Neural crest cell (in vitro differentiated cells): Measurements from ENCODE around the gene CBR1. TPM values are rescaled to one million over a fixed set of nuclear protein-coding genes. Genes with fewer than 3 reads are reported as not detected.

Experiments used
- DNase-seq: peaks from one replicate; pipeline ENCODE4 v3.0.0; 2021; ENCODE audit warnings: low read depth, mixed read lengths, low spot score
- H3K27ac Mint-ChIP-seq: one replicate; pipeline ENCODE4 v1.8.0; 2021; ENCODE audit warnings: mild to moderate bottlenecking, mixed read lengths; ENCODE audit not compliant: unreplicated experiment
- H3K27me3 Mint-ChIP-seq: 2 replicates; pipeline ENCODE4 v1.8.0; 2021; ENCODE audit warnings: low read depth, mild to moderate bottlenecking, mixed read lengths
- H3K36me3 Mint-ChIP-seq: 2 replicates; pipeline ENCODE4 v1.8.0; 2021; ENCODE audit warnings: low read depth, mild to moderate bottlenecking, mixed read lengths
- H3K4me1 Mint-ChIP-seq: 2 replicates; pipeline ENCODE4 v1.8.0; 2021; ENCODE audit warnings: mixed read lengths
- H3K4me3 Mint-ChIP-seq: one replicate; pipeline ENCODE4 v1.8.0; 2021; ENCODE audit warnings: mild to moderate bottlenecking, mixed read lengths
- H3K9me3 Mint-ChIP-seq: 2 replicates; pipeline ENCODE4 v1.8.0; 2021; ENCODE audit warnings: mixed read lengths
- total RNA-seq: library from RNA; stranded (reverse); gene quantifications from 2 replicates; pipeline ENCODE4 v1.2.1, GENCODE V29; 2021
- TF ChIP-seq, protein P1 (sequence below): fragments of 200-600 bp; sonication (generic); conservative IDR thresholded peaks from 2 replicates; pipeline ENCODE4 v1.5.0; 2021; ENCODE audit warnings: antibody characterized with exemption, mild to moderate bottlenecking

CBR1 gene
- total RNA-seq, 1 donor from 2014 or later, result 2.1 TPM

DNA sequence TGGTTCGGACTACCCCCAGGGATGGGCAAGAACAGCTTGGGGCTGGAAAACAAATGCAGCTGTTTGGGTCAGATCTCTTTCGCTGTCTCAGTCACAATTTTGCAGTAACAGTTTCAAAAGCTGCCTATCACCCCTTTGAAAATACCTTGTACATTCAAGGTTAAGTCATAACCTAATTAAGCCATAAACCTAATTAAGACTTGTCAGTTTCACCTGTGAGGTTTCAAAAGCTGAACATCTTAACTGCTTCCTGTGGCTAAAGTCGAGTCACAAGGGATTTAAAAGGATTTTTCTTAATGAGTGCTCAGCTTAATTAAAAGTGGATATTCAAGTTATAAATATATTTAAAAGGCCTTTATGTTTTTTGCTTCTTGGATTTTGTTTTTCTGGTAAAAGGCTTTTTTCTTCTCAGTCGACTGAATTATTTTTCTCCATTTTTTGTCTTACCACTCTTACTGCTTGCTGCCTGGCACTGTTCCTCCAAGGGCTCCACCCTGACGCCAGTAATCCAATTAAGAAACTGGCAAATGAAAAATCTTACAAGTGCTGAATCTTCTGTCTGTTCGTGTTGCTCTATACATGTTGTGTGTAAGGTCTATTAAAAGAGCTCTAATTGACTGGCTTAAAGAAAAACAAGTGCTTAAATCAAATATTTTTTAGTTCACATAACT, 31.3 kb downstream of the CBR1 start:
- Mint-ChIP-seq H3K9me3 (peaks cover 7% of the 10 kb centered on the region), H3K27ac (no peak overlapping the region), H3K4me3 (no peak overlapping the region), H3K4me1 (peaks cover 6% of the 10 kb centered on the region), H3K36me3 (peaks cover 4% of the 10 kb centered on the region), H3K27me3 (peaks cover 73% of the 10 kb centered on the region)
- TF ChIP-seq, protein P1, sequence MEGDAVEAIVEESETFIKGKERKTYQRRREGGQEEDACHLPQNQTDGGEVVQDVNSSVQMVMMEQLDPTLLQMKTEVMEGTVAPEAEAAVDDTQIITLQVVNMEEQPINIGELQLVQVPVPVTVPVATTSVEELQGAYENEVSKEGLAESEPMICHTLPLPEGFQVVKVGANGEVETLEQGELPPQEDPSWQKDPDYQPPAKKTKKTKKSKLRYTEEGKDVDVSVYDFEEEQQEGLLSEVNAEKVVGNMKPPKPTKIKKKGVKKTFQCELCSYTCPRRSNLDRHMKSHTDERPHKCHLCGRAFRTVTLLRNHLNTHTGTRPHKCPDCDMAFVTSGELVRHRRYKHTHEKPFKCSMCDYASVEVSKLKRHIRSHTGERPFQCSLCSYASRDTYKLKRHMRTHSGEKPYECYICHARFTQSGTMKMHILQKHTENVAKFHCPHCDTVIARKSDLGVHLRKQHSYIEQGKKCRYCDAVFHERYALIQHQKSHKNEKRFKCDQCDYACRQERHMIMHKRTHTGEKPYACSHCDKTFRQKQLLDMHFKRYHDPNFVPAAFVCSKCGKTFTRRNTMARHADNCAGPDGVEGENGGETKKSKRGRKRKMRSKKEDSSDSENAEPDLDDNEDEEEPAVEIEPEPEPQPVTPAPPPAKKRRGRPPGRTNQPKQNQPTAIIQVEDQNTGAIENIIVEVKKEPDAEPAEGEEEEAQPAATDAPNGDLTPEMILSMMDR, result no peak
- DNase-seq, result no peak

DNA sequence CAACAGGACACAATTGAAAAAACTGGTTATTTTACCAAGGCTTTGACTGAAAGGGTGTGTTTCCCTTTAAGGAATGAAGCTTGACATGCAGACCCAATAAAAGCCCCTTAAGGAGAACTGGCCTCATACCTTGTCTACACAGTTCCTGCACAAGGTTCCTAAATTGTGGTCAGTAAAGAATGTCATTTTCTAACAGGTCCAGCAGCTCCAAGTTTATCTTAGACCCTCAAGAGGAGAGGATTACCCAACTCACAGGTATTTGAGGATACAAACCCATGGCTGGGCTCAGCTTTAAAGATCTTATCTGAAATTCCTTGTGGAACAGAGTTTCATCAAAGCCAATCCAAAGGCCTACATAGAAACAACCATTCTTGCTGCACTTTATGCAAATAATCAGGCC, 33.6 kb downstream of the CBR1 start:
- H3K36me3 Mint-ChIP-seq, result peaks cover 4% of the 10 kb centered on the region
- H3K4me3 Mint-ChIP-seq, result no peak overlapping the region
- H3K27me3 Mint-ChIP-seq, result peaks cover 82% of the 10 kb centered on the region
- H3K9me3 Mint-ChIP-seq, result peaks cover 10% of the 10 kb centered on the region
- TF ChIP-seq, protein P1, result no peak
- H3K27ac Mint-ChIP-seq, result no peak overlapping the region
- no peak for DNase-seq
- peaks cover 6% of the 10 kb centered on the region for H3K4me1 Mint-ChIP-seq

DNA sequence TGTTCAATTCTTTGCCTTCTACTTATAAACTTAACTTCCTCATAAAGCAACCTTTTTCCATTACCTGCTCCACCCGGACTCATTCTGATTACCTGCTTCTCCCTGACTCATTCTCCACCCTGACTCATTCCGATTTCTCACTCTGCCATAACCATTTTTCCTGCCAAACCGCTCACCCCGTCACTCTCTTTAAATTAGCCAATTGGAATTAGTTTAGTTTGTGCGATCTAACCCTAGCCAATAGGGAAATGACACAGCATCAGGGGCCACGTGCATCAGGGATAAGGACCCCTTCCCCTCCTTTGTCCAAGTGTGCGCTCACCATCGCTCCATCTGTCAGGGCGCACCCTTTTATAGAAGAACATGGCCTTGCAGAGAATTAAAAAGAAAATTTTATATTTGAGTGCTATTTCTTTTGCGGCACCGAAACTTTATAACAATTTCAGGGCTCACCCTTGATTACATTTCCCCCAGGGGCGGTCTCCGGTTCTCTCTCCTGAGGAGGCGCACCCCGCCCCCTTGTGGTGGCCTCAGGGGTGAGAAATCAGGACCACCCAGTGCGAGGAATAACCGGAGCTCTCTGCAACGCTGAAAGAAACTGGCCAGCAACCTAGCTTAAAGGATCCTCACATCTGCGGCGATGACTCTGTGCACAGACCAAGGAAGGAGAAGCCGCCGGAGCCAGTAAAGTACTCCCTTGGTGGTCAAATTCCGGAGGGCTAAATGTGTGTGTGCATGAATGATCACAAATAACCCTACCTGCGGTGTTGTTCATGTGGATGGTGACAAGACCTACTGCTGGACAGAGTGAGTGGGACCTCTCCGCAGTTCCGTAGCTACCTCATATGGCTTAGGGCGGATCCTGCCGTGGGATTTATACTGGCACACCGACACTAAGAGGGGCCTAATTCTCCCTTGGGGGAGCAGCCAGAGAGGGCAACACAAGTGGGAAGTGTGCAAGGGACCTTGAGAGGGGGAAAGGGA, 34.8 kb downstream of the CBR1 start:
- H3K9me3 Mint-ChIP-seq, result peaks cover 10% of the 10 kb centered on the region
- DNase-seq, result peak; percentile 61
- peaks cover 77% of the 10 kb centered on the region for H3K27me3 Mint-ChIP-seq
- H3K4me3 Mint-ChIP-seq, result no peak overlapping the region
- H3K4me1 Mint-ChIP-seq, result peaks cover 6% of the 10 kb centered on the region
- peaks cover 4% of the 10 kb centered on the region for H3K36me3 Mint-ChIP-seq
- H3K27ac Mint-ChIP-seq, result no peak overlapping the region
- TF ChIP-seq, protein P1, result peak; percentile 61

DNA sequence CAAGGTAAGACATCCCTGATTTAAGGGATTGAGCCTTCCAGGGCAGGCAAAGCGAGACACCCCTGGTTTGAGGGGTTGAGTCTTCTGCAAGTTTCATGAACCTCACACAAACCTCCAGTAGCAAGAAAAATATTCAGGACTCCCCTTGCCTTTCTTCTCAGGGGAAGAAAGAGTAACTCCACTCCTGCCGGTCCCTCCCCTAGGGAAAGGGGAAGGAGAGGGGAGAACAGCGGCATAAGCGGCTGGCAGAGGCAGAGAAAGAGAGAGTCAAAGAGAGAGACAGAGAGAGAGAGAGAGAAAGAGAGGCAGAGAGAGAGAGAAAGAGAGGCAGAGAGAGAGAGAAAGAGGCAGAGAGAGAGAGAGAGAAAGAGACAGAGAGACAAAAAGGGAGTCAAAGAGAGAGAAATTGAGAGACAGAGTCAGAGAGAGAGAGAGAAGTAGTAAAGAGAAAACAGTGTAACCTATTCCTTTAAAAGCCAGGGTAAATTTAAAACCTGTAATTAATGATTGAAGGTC, 35.6 kb downstream of the CBR1 start:
- TF ChIP-seq, protein P1, result no peak
- peaks cover 73% of the 10 kb centered on the region for H3K27me3 Mint-ChIP-seq
- peaks cover under 1% of the 10 kb centered on the region for H3K4me1 Mint-ChIP-seq
- H3K36me3 Mint-ChIP-seq, result peaks cover 4% of the 10 kb centered on the region
- H3K27ac Mint-ChIP-seq, result no peak overlapping the region
- H3K4me3 Mint-ChIP-seq, result no peak overlapping the region
- peaks cover 10% of the 10 kb centered on the region for H3K9me3 Mint-ChIP-seq
- DNase-seq, result no peak

DNA sequence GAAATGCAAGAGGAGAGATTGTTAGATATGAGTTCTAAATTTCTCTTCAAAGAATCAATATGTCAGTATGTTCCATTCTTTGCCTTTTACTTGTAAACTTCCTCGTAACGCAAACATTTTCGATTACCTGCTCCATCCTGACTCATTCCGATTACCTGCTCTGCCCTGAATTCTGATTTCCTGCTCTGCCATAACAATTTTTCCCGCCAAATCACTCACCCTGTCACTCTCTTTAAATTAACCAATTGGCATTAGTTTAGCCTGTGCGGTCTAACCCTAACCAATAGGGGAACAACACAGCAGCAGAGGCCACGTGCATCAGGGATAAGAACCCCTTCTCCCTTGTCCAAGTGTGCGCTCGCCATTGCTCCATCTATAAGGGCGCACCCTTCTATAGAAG, 40.0 kb downstream of the CBR1 start:
- no peak for DNase-seq
- TF ChIP-seq, protein P1, result no peak
- no peaks in the 10 kb centered on the region for H3K36me3 Mint-ChIP-seq

More for the DNA sequence above, 40.0 kb downstream of the CBR1 start:
- H3K27me3 Mint-ChIP-seq, result peaks cover 42% of the 10 kb centered on the region
- H3K4me3 Mint-ChIP-seq, result no peak overlapping the region
- peaks cover 10% of the 10 kb centered on the region for H3K4me1 Mint-ChIP-seq
- peaks cover 3% of the 10 kb centered on the region for H3K9me3 Mint-ChIP-seq
- no peak overlapping the region for H3K27ac Mint-ChIP-seq
